Epithelial cell of esophagus (primary cell): ENCODE data around the gene FLNA.

Experiments used
- DNase-seq: peaks from one replicate; pipeline ENCODE4 v3.0.0; 2010; ENCODE audit warnings: low read depth
- H3K4me3 ChIP-seq: 2 replicates; pipeline ENCODE4 v1.5.1; 2011; ENCODE audit warnings: mild to moderate bottlenecking, low read length, control low read depth
- CTCF ChIP-seq: IDR thresholded peaks from 2 replicates; pipeline ENCODE4 v1.5.1; 2011; ENCODE audit warnings: low read depth, mild to moderate bottlenecking, low read length, control low read depth, inconsistent platforms; ENCODE audit not compliant: insufficient read depth; ENCODE audit errors: missing control alignments

FLNA gene

GRCh38 chrX:154312116-154312515, 62.3 kb downstream of the FLNA start:
- H3K4me3 ChIP-seq, result no peak overlapping the region
- no peak for DNase-seq
- TF ChIP-seq CTCF, result no peak

- no peak overlapping the region for H3K4me3 ChIP-seq
- no peak for TF ChIP-seq CTCF
- DNase-seq, result no peak
These were observed 63.6 kb downstream of the FLNA start for GRCh38 chrX:154310616-154311536.

- DNase-seq, result no peak
- TF ChIP-seq CTCF, result no peak
- H3K4me3 ChIP-seq, result no peak overlapping the region
These were observed 65.2 kb downstream of the FLNA start for GRCh38 chrX:154309041-154309775.

- TF ChIP-seq CTCF, result peak; percentile 70
- H3K4me3 ChIP-seq, result no peak overlapping the region
These were observed 66.1 kb downstream of the FLNA start for GRCh38 chrX:154308108-154308946.

GRCh38 chrX:154307202-154307601, 67.2 kb downstream of the FLNA start:
- no peak for TF ChIP-seq CTCF
- DNase-seq, result no peak
- H3K4me3 ChIP-seq, result no peak overlapping the region

More at GRCh38 chrX:154308108-154308946, 66.1 kb downstream of the FLNA start:
- DNase-seq, result peak; percentile 45

- H3K4me3 ChIP-seq, result no peak overlapping the region
- DNase-seq, result no peak
- TF ChIP-seq CTCF, result no peak
These were observed 68.8 kb downstream of the FLNA start for GRCh38 chrX:154305541-154306205.
